Measurements from ENCODE around the gene PPP1R1B. TPM values are rescaled to one million over a fixed set of nuclear protein-coding genes. Genes with fewer than 3 reads are reported as not detected.

Gene PPP1R1B
- total RNA-seq, 6 experiments from 2014 or later = not detected

- no peak for TF ChIP-seq CTCF (IDR thresholded peaks at IDR 0.05)
- Mint-ChIP-seq H3K36me3 (ENCODE audit: low read depth) (no peaks in the 10 kb centered on the region), H3K27ac (no peak overlapping the region), H3K9me3 (no peaks in the 10 kb centered on the region), H3K4me1 (ENCODE audit: low read depth) (peaks cover 27% of the 10 kb centered on the region), H3K27me3 (ENCODE audit: insufficient read depth) (peaks cover 2% of the 10 kb centered on the region; the same call in 1 of the 2 replicates), H3K4me3 (no peak overlapping the region)
- no peak for DNase-seq
Measured at GRCh38 chr17:39647256-39647655, 20.5 kb downstream of the PPP1R1B start.

- H3K27me3 Mint-ChIP-seq (ENCODE audit: insufficient read depth) = peaks cover 2% of the 10 kb centered on the region; the same call in 1 of the 2 replicates
- H3K9me3 Mint-ChIP-seq = no peaks in the 10 kb centered on the region
- DNase-seq = no peak
- H3K4me1 Mint-ChIP-seq (ENCODE audit: low read depth) = peaks cover 23% of the 10 kb centered on the region
- no peak for TF ChIP-seq CTCF (IDR thresholded peaks at IDR 0.05)
- no peaks in the 10 kb centered on the region for H3K36me3 Mint-ChIP-seq (ENCODE audit: low read depth)
- H3K4me3 Mint-ChIP-seq = no peak overlapping the region
- no peak overlapping the region for H3K27ac Mint-ChIP-seq
Measured at GRCh38 chr17:39648616-39649366, 22.0 kb downstream of the PPP1R1B start.

- no peak for DNase-seq
- peaks cover 21% of the 10 kb centered on the region for H3K4me1 Mint-ChIP-seq (ENCODE audit: low read depth)
- no peaks in the 10 kb centered on the region for H3K36me3 Mint-ChIP-seq (ENCODE audit: low read depth)
- no peak overlapping the region for H3K27ac Mint-ChIP-seq
- no peak overlapping the region for H3K4me3 Mint-ChIP-seq
- H3K9me3 Mint-ChIP-seq = no peaks in the 10 kb centered on the region
- peaks cover 2% of the 10 kb centered on the region; the same call in 1 of the 2 replicates for H3K27me3 Mint-ChIP-seq (ENCODE audit: insufficient read depth)
- no peak for TF ChIP-seq CTCF (IDR thresholded peaks at IDR 0.05)
Measured at GRCh38 chr17:39650121-39650579, 23.4 kb downstream of the PPP1R1B start.

GRCh38 chr17:39651923-39652586, 25.3 kb downstream of the PPP1R1B start:
- peaks cover 2% of the 10 kb centered on the region; the same call in 1 of the 2 replicates for H3K27me3 Mint-ChIP-seq (ENCODE audit: insufficient read depth)
- no peaks in the 10 kb centered on the region for H3K9me3 Mint-ChIP-seq
- TF ChIP-seq CTCF (IDR thresholded peaks at IDR 0.05) = no peak
- no peak overlapping the region; the same call in 1 of the 2 replicates for H3K27ac Mint-ChIP-seq
- H3K4me3 Mint-ChIP-seq = no peak overlapping the region
- DNase-seq = no peak
- H3K4me1 Mint-ChIP-seq (ENCODE audit: low read depth) = peaks cover 21% of the 10 kb centered on the region
- H3K36me3 Mint-ChIP-seq (ENCODE audit: low read depth) = no peaks in the 10 kb centered on the region

- peaks cover 21% of the 10 kb centered on the region for H3K4me1 Mint-ChIP-seq (ENCODE audit: low read depth)
- H3K36me3 Mint-ChIP-seq (ENCODE audit: low read depth) = no peaks in the 10 kb centered on the region
Measured at GRCh38 chr17:39652587-39653315, 26.0 kb downstream of the PPP1R1B start.

More at GRCh38 chr17:39652587-39653315, 26.0 kb downstream of the PPP1R1B start:
- H3K4me3 Mint-ChIP-seq = no peak overlapping the region
- H3K27ac Mint-ChIP-seq = no peak overlapping the region; the same call in none of the 2 replicates
- no peak for DNase-seq
- peaks cover 2% of the 10 kb centered on the region; the same call in 1 of the 2 replicates for H3K27me3 Mint-ChIP-seq (ENCODE audit: insufficient read depth)
- TF ChIP-seq CTCF (IDR thresholded peaks at IDR 0.05) = no peak
- H3K9me3 Mint-ChIP-seq = no peaks in the 10 kb centered on the region

All from HFFc6 (cell line).